Measurements from ENCODE around the gene THSD4. TPM values are rescaled to one million over a fixed set of nuclear protein-coding genes. Genes with fewer than 3 reads are reported as not detected.

Gene THSD4
- total and polyA plus RNA-seq, 2 of the 4 experiments (the other 2 are of a cell fraction), result 25.5 to 31.1 TPM

- no CpG with 5 or more reads among the region's 2 CpGs for WGBS, 2 experiments (ENCODE audit: extremely low coverage in 2 of 2, insufficient read length in 1 of 2)
- no peaks in the 10 kb centered on the region for H3K27me3 ChIP-seq (ENCODE audit: control insufficient read depth, insufficient read depth, low read length)
- H4K91ac ChIP-seq (ENCODE audit: insufficient read depth, low read depth, low read length), result no peak overlapping the region
- no peak for TF ChIP-seq CEBPB (IDR thresholded peaks at IDR 0.05; ENCODE audit: low read depth, low read length)
- TF ChIP-seq MXI1 (IDR thresholded peaks at IDR 0.05; ENCODE audit: borderline replicate concordance, low read depth, low read length), result no peak
- no peak for TF ChIP-seq CHD1 (IDR thresholded peaks at IDR 0.05; ENCODE audit: low read depth, low read length)
- TF ChIP-seq RFX5 (IDR thresholded peaks at IDR 0.05; ENCODE audit: low read depth, low read length), result no peak
- no peak overlapping the region for H4K5ac ChIP-seq (ENCODE audit: low read depth, low read length)
- no peak overlapping the region for H3K27ac ChIP-seq (ENCODE audit: insufficient read depth, low read length)
- intact Hi-C loops (cut with micrococcal nuclease) (no loop called here), in situ Hi-C loops (cut with MboI; ENCODE audit: low sequenced_read_pairs) (no loop called here), dilution Hi-C loops (cut with HindIII; ENCODE audit: low sequenced_read_pairs, unreplicated experiment) (no loop called here)
- H3K9ac ChIP-seq (ENCODE audit: low read depth, low read length), result no peak overlapping the region
- no peak for ATAC-seq (ENCODE audit: low read depth)
- H2AK9ac ChIP-seq (replicated peaks; ENCODE audit: low read depth, low read length, poor library complexity), result no peak overlapping the region
- POLR2A ChIA-PET (ENCODE audit: unreplicated experiment), result no interaction called here
- H3K18ac ChIP-seq (ENCODE audit: low read depth, low read length), result no peak overlapping the region
- H2AK5ac ChIP-seq (ENCODE audit: low read depth, low read length), result no peak overlapping the region
- no peak overlapping the region for H2BK120ac ChIP-seq (ENCODE audit: low read depth, low read length)
- no peak overlapping the region for H3K4me3 ChIP-seq (ENCODE audit: insufficient read depth, low read depth, low read length)
- H2AFZ ChIP-seq (replicated peaks; ENCODE audit: low read length, poor library complexity), result no peak overlapping the region
- H3K4me2 ChIP-seq (ENCODE audit: low read depth, low read length), result no peak overlapping the region
- no TSS peak for BruUV-seq (replicated peaks)
- H4K20me1 ChIP-seq (ENCODE audit: insufficient read depth, low read length), result no peaks in the 10 kb centered on the region
- no peak overlapping the region for H2BK20ac ChIP-seq (ENCODE audit: low read depth, low read length)
- no peak overlapping the region for H3K56ac ChIP-seq (ENCODE audit: extremely low read depth, insufficient read depth, low read length)
- H3K9me1 ChIP-seq (ENCODE audit: insufficient read depth, low read length), result peaks cover 11% of the 10 kb centered on the region
- no peak overlapping the region for H2BK5ac ChIP-seq (ENCODE audit: low read depth, low read length, poor library complexity, severe bottlenecking)
- peaks cover 18% of the 10 kb centered on the region for H3K4me1 ChIP-seq (ENCODE audit: control insufficient read depth, insufficient read depth, low read length)
- peaks cover 8 to 17% of the 10 kb centered on the region in 2 experiments for H3K79me1 ChIP-seq (ENCODE audit: low read depth in 1 of 2, low read length in 2 of 2)
- no peak overlapping the region for H4K8ac ChIP-seq (ENCODE audit: low read depth in 2 of 2, low read length in 2 of 2)
- no peak overlapping the region for H3K4ac ChIP-seq (ENCODE audit: low read depth, low read length)
- CTCF ChIA-PET, result no interaction called here
- H3K36me3 ChIP-seq (ENCODE audit: control insufficient read depth, insufficient read depth, low read length), result peaks cover 11% of the 10 kb centered on the region
- H3K23ac ChIP-seq (ENCODE audit: low read depth, low read length), result no peak overlapping the region
- H3K14ac ChIP-seq (replicated peaks; ENCODE audit: low read depth, low read length), result no peak overlapping the region
- no peak overlapping the region for H2BK15ac ChIP-seq (ENCODE audit: low read depth, low read length)
- H3K9me3 ChIP-seq (ENCODE audit: control insufficient read depth, insufficient read depth, low read length), result no peaks in the 10 kb centered on the region
- DNase-seq, result no peak
These were observed 135.8 kb downstream of the THSD4 start for GRCh38 chr15:71250936-71251583.

Data from IMR-90 (cell line).